ENCODE results near the gene SMYD3. TPM values are rescaled to one million over a fixed set of nuclear protein-coding genes. Genes with fewer than 3 reads are reported as not detected.

The SMYD3 gene
- total and polyA plus RNA-seq, 2 donors (not counting 3 experiments of a cell fraction or from before 2014, with no cell fraction given) = 16.0 to 32.1 TPM

DNA sequence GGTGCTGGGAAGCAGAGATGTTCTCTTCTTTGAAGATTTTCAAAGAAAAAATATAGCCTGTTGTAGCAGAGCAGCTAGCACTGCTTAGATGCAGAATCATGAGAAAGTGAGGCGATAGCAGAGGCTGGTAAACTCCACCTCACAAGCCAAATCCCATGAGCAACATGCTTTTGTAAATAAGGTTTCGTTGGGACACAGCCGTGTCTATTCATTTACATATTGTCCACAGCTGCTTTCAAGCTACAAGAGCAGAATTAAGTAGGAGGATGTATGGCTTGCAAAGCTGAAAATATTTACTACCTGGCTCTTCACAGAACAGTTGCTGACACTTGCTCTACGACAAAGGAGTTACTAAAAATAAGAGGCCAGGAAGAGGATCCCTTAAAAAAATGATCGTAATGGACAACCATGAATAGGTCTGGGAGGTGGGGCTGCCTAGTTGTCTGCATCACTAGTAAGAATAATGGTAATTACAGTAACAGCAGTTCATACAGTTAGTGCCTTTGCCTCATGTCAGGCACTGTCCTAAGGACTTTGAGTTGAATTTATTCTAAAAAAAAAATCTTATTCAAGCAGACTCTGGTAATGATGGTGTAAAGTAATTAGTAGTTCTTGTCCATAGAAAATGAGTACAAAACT lies 730.3 kb downstream of the SMYD3 start:
- no peak for FAIRE-seq
- intact Hi-C loops (cut with micrococcal nuclease) (no loop called here), dilution Hi-C loops (cut with MboI; ENCODE audit: extremely low pct_ligation_motif_present, low sequenced_read_pairs) (no loop called here)
- Histone ChIP-seq H3K79me2 (ENCODE audit: control insufficient read depth, insufficient read depth, low read length) (no peaks in the 10 kb centered on the region), H3K9me3 (replicated peaks; ENCODE audit: control insufficient read depth, insufficient read depth, low read length) (no peaks in the 10 kb centered on the region), H3K27me3 (ENCODE audit: control insufficient read depth in 2 of 2, insufficient read depth in 2 of 2, low read length in 2 of 2) (no peaks in the 10 kb centered on the region), H3K4me3 (replicated peaks in 1 of 3; ENCODE audit: insufficient read depth in 1 of 3, low read depth in 1 of 3, low read length in 3 of 3) (no peak overlapping the region), H3K9ac (replicated peaks; ENCODE audit: extremely low read depth, insufficient read depth, low read length) (no peak overlapping the region), H2AFZ (ENCODE audit: low read depth, low read length) (no peak overlapping the region), H3K9me1 (replicated peaks; ENCODE audit: control insufficient read depth, extremely low read depth, insufficient read depth, low read length) (no peaks in the 10 kb centered on the region), H3K36me3 (ENCODE audit: control insufficient read depth in 2 of 2, extremely low read depth in 1 of 2, insufficient read depth in 2 of 2, low read length in 2 of 2) (no peaks in the 10 kb centered on the region), H3K4me1 (ENCODE audit: control insufficient read depth, extremely low read depth, insufficient read depth, low read length) (no peaks in the 10 kb centered on the region), H3K27ac (ENCODE audit: insufficient read depth, low read depth, low read length) (no peak overlapping the region), H4K20me1 (replicated peaks; ENCODE audit: control insufficient read depth, extremely low read depth, insufficient read depth, low read length) (no peaks in the 10 kb centered on the region), H3K4me2 (ENCODE audit: insufficient read depth, low read length) (no peak overlapping the region)
- ChIA-PET POLR2A (no interaction called here), CTCF (interaction anchor here (0.5 kb wide), 1 partner anchor 396 kb away, joined by 3 read pairs; no protein-coding TSS in a partner anchor)
- no peak for DNase-seq (ENCODE audit: low read depth, low spot score)
- TF ChIP-seq, protein P1, sequence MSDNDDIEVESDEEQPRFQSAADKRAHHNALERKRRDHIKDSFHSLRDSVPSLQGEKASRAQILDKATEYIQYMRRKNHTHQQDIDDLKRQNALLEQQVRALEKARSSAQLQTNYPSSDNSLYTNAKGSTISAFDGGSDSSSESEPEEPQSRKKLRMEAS (IDR thresholded peaks at IDR 0.05; ENCODE audit: insufficient read depth, insufficient read length) = no peak
- TF ChIP-seq, protein P2, sequence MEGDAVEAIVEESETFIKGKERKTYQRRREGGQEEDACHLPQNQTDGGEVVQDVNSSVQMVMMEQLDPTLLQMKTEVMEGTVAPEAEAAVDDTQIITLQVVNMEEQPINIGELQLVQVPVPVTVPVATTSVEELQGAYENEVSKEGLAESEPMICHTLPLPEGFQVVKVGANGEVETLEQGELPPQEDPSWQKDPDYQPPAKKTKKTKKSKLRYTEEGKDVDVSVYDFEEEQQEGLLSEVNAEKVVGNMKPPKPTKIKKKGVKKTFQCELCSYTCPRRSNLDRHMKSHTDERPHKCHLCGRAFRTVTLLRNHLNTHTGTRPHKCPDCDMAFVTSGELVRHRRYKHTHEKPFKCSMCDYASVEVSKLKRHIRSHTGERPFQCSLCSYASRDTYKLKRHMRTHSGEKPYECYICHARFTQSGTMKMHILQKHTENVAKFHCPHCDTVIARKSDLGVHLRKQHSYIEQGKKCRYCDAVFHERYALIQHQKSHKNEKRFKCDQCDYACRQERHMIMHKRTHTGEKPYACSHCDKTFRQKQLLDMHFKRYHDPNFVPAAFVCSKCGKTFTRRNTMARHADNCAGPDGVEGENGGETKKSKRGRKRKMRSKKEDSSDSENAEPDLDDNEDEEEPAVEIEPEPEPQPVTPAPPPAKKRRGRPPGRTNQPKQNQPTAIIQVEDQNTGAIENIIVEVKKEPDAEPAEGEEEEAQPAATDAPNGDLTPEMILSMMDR (IDR thresholded peaks at IDR 0.05; ENCODE audit: extremely low read depth in 1 of 2, insufficient read depth in 1 of 2, low read depth in 1 of 2, low read length in 2 of 2) = no peak
- TF ChIP-seq GATA2 (IDR thresholded peaks at IDR 0.05; ENCODE audit: insufficient read depth, insufficient read length, low read depth, low read length) (no peak), POLR2AphosphoS5 (IDR thresholded peaks at IDR 0.05; ENCODE audit: insufficient read depth, low read depth, low read length) (no peak), MYC (IDR thresholded peaks at IDR 0.05; ENCODE audit: low read depth, low read length) (no peak), JUN (IDR thresholded peaks at IDR 0.05; ENCODE audit: borderline replicate concordance, insufficient read depth, insufficient read length, low read depth) (no peak), FOS (IDR thresholded peaks at IDR 0.05; ENCODE audit: borderline replicate concordance, insufficient read depth, low read length) (no peak), POLR2A (IDR thresholded peaks at IDR 0.05; ENCODE audit: low read depth, low read length) (no peak)
- no TSS peak for BruUV-seq (replicated peaks)
